NCI-H1092 treated with DMSO at 0.1 percent for 48 hours (cell line): Measurements from ENCODE around the gene ANKRD26.

Source experiments
- DNase-seq: peaks from one replicate; lab custom pipeline; 2025; lab: John Stamatoyannopoulos, UW

Gene ANKRD26

GRCh38 chr10:27020243-27020642 lies 80.1 kb downstream of the ANKRD26 start:
- DNase-seq = no peak

GRCh38 chr10:27019827-27020226 lies 80.5 kb downstream of the ANKRD26 start:
- no peak for DNase-seq

GRCh38 chr10:26997610-26998009 lies 102.7 kb downstream of the ANKRD26 start:
- no peak for DNase-seq

- DNase-seq = no peak
These were observed 105.6 kb downstream of the ANKRD26 start for GRCh38 chr10:26994743-26995142.

GRCh38 chr10:26987851-26988250 lies 112.4 kb downstream of the ANKRD26 start:
- DNase-seq = no peak

- no peak for DNase-seq
These were observed 117.1 kb downstream of the ANKRD26 start for GRCh38 chr10:26983156-26983555.

GRCh38 chr10:26982058-26982457 lies 118.2 kb downstream of the ANKRD26 start:
- no peak for DNase-seq

- DNase-seq = no peak
These were observed 119.0 kb downstream of the ANKRD26 start for GRCh38 chr10:26981232-26981824.

- DNase-seq = no peak
These were observed 121.8 kb downstream of the ANKRD26 start for GRCh38 chr10:26978519-26978918.

- DNase-seq = no peak
These were observed 122.7 kb downstream of the ANKRD26 start for GRCh38 chr10:26977635-26978034.

GRCh38 chr10:26970667-26971066 lies 129.6 kb downstream of the ANKRD26 start:
- no peak for DNase-seq

- DNase-seq = no peak
These were observed 131.0 kb downstream of the ANKRD26 start for GRCh38 chr10:26969145-26969926.

GRCh38 chr10:26962835-26963234 lies 137.5 kb downstream of the ANKRD26 start:
- no peak for DNase-seq

- DNase-seq = no peak
These were observed 140.0 kb downstream of the ANKRD26 start for GRCh38 chr10:26960308-26960707.

- no peak for DNase-seq
These were observed 140.5 kb downstream of the ANKRD26 start for GRCh38 chr10:26959841-26960240.
